HG03520 (cell line): ENCODE measurements around the gene CCNL1.
"Not testable (repeated sequence)": the region's sequence is repeated elsewhere in the genome, so short reads cannot be mapped to it uniquely, and the experiment has no call there.

Experiments used
- ATAC-seq: cut with Tn5 transposase; IDR thresholded peaks from one replicate; pipeline ENCODE4 v1.9.1; 2021; ENCODE audit warnings: mild to moderate bottlenecking, moderate library complexity; ENCODE audit not compliant: unreplicated experiment

The CCNL1 gene

GRCh38 chr3:157104928-157105652 is 54.9 kb downstream of the CCNL1 start:
- peak; percentile 76 for ATAC-seq

GRCh38 chr3:157104521-157104920 is 55.4 kb downstream of the CCNL1 start:
- ATAC-seq, result no peak

GRCh38 chr3:157103860-157104259 is 56.1 kb downstream of the CCNL1 start:
- ATAC-seq, result no peak

DNA sequence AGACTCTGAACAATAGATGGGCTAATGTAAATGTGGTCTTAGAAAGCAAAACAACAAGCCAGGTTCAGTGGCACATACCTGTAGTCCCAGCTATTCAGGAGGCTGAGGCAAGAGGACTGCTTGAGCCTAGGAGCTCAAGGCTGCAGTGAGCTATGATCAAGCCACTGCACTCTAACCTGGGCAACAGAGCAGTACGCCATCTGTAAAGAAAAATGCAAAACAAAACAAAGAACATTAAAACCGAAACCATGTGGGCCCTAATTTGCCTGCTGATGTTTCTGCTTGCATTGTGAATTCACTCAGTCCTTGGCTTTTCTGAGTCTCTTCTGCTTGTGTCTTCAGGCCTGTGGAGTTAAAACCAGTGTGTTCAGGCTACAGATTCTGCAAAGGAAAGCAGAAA is 56.7 kb downstream of the CCNL1 start:
- ATAC-seq, result peak; percentile 70

DNA sequence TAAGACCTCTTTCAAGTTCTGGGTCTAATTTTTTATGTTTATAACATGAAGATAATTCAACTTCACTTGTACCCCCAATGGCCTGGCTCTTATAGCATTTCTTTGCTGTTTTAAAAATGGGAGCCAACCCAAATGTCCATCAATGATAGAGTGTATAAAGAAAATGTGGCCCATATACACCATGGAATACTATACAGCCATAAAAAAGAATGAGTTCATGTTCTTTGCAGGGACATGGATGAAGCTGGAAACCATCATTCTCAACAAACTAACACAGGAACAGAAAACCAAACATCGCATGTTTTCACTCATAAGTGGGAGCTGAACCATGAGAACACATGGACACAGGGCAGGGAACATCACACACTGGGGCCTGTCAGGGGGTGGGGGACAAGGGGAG is 57.4 kb downstream of the CCNL1 start:
- not testable (repeated sequence) for ATAC-seq

DNA sequence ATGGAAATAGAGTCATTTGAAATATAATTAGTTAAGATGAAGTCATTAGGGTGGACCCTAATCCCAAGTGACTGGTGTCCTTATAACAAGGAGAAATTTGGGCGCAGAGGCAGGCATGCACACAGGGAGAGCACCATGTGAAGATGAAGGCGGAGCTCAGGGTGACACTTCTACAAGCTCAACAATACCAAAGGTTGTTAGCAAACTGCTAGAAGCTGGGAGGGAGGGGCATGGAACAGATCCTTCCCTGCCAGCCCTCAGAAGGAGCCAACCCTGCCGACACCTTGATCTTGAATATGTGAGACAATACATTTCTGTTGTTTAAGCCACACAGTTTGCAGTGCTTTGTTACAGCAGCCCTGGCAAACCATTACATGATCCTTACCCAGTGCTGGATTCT is 57.8 kb downstream of the CCNL1 start:
- ATAC-seq, result no peak

DNA sequence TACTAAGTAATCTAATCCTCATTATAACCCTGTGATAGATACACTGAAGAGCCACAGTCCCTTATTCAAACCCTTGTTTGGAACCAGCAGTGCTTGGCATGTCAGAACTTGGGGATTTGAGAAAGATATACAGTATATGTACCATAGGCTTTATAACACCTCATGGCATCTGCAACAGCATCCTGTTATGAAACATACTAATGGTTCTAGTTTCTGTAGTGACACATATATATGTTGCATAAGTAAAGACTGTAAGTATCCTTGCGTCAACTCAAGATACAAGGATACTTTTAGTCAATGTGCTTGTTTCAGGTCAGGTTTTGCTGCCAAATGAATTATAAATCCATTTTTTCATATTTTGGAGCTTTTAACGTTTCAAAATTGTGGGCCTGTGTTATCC is 58.5 kb downstream of the CCNL1 start:
- ATAC-seq, result no peak

- no peak for ATAC-seq
These were observed 59.1 kb downstream of the CCNL1 start for GRCh38 chr3:157100608-157101396.

GRCh38 chr3:157100096-157100477 is 59.9 kb downstream of the CCNL1 start:
- ATAC-seq, result no peak

DNA sequence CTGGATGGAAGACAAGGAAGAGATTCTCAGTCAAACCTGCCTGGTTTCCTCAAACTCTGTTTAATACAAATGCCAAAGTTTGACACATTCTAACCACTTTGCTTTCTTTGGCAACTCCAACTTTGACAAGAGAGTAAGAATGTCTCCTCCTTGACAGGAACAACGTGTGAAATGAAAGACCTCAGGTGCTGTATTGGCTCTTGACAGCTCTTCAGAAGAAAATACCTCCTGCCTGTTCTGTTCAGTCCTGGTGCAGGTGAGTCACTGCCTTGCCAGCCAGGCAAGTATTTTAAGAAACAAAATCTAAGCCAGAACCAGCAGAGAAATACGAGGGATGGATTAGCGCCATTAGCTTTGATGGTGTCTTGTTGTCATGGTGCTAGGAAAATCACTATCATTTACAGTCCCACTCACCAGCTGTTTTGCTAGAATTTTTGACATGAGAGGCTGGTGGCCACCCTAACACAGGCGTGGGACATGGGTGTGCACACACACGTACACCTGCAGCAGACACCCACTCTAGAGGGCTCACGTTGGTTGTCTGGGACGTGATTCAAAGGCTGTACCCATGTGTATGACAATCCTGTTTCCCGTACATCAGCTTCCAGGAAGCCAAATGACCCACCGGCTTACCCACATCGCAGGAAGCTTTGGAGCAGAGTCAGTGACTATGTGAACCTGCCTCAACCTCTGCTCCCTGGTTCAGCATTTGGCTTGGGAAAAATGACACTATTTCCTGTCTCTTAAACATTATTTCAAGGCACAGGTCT is 60.4 kb downstream of the CCNL1 start:
- ATAC-seq, result no peak

GRCh38 chr3:157098823-157099185 is 61.1 kb downstream of the CCNL1 start:
- ATAC-seq, result no peak

- no peak for ATAC-seq
These were observed 61.7 kb downstream of the CCNL1 start for GRCh38 chr3:157098121-157098822.
